CD4-positive, CD25-positive, alpha-beta regulatory T cell (primary cell): Measurements from ENCODE around the gene FAM72C. TPM values are rescaled to one million over a fixed set of nuclear protein-coding genes. Genes with fewer than 3 reads are reported as not detected.
A peak's percentile ranks its signal among the peaks of the same experiment; 100 is the strongest.
"Not testable (repeated sequence)": the region's sequence is repeated elsewhere in the genome, so short reads cannot be mapped to it uniquely, and the experiment has no call there.

ENCODE experiments used
- ATAC-seq, 2 donors: fragments of 150-1000 bp; cut with Tn5 transposase; one replicate each; pipeline ENCODE4 v1.10.0; 2021; ENCODE audit warnings: low read depth in 2 of 2, moderate number of reproducible peaks in 2 of 2, moderate library complexity in 1 of 2
- DNase-seq, 3 donors: peaks; one replicate each; pipeline versions ENCODE4 v3.0.0 to v3.0.0-alpha.2; 2012 to 2022; ENCODE audit warnings: mixed read lengths in 1 of 3
- H3K27ac ChIP-seq: one replicate; pipeline ENCODE4 v1.7.0; 2013; ENCODE audit warnings: mild to moderate bottlenecking, low read length; ENCODE audit not compliant: insufficient read depth, poor library complexity, severe bottlenecking
- H3K27me3 ChIP-seq: one replicate; pipeline ENCODE4 v1.7.0; 2013; ENCODE audit warnings: low read length; ENCODE audit not compliant: control insufficient read depth, insufficient read depth
- H3K36me3 ChIP-seq: one replicate; pipeline ENCODE4 v1.7.0; 2013; ENCODE audit warnings: mild to moderate bottlenecking, low read length, moderate library complexity; ENCODE audit not compliant: control insufficient read depth, insufficient read depth
- H3K4me1 ChIP-seq: 2 replicates; pipeline ENCODE4 v1.7.0; 2013; ENCODE audit warnings: mild to moderate bottlenecking, low read length; ENCODE audit not compliant: insufficient read depth, control insufficient read depth, poor library complexity, severe bottlenecking
- H3K4me3 ChIP-seq: one replicate; pipeline ENCODE4 v1.7.0; 2013; ENCODE audit warnings: low read depth, mild to moderate bottlenecking, low read length, moderate library complexity
- H3K9me3 ChIP-seq, 2 experiments: 1 replicate in 1 of 2; 2 replicates in 1 of 2; pipeline ENCODE4 v1.7.0; 2013; ENCODE audit warnings: low read length in 2 of 2, mild to moderate bottlenecking in 1 of 2, moderate library complexity in 1 of 2; ENCODE audit not compliant: control insufficient read depth in 2 of 2
- H3K27ac Mint-ChIP-seq, 3 donors: one replicate each; pipeline ENCODE4 v1.8.0; 2020 to 2022; ENCODE audit warnings: mild to moderate bottlenecking in 3 of 3, mixed read lengths in 3 of 3, moderate library complexity in 2 of 3
- H3K27me3 Mint-ChIP-seq: one replicate; pipeline ENCODE4 v1.8.0; 2022; ENCODE audit warnings: mild to moderate bottlenecking, mixed read lengths
- H3K36me3 Mint-ChIP-seq: one replicate; pipeline ENCODE4 v1.8.0; 2020; ENCODE audit warnings: mixed read lengths
- H3K4me1 Mint-ChIP-seq, 4 donors: one replicate each; pipeline ENCODE4 v1.8.0; 2020 to 2022; ENCODE audit warnings: mixed read lengths in 4 of 4, mild to moderate bottlenecking in 1 of 4
- H3K4me3 Mint-ChIP-seq, 4 donors: one replicate each; pipeline ENCODE4 v1.8.0; 2020 to 2022; ENCODE audit warnings: mild to moderate bottlenecking in 4 of 4, mixed read lengths in 4 of 4, moderate library complexity in 3 of 4
- H3K9me3 Mint-ChIP-seq, 7 donors: one replicate each; pipeline ENCODE4 v1.8.0; 2020 to 2022; ENCODE audit warnings: mixed read lengths in 7 of 7, mild to moderate bottlenecking in 3 of 7, moderate library complexity in 2 of 7
- polyA plus RNA-seq, 4 donors: library from polyadenylated mRNA; unstranded; fragments of 300-500 nt; fragmentation: Illumina TruSeq; gene quantifications; one replicate each; pipeline ENCODE4 v1.2.3, GENCODE V29; 2021
- total RNA-seq: library from RNA; stranded (reverse); gene quantifications from one replicate; pipeline ENCODE4 v1.2.3, GENCODE V29; 2022

The FAM72C gene
- total and polyA plus RNA-seq, 5 donors from 2014 or later, result 0.10 to 0.24 (median 0.19) TPM; not detected in 1

GRCh38 chr1:144009410-144009809 lies 37.6 kb upstream of the FAM72C start:
- H3K4me3 Mint-ChIP-seq, H3K4me1 ChIP-seq, H3K27ac ChIP-seq, H3K9me3 ChIP-seq, DNase-seq, H3K27ac Mint-ChIP-seq, H3K9me3 Mint-ChIP-seq, H3K4me1 Mint-ChIP-seq, H3K27me3 ChIP-seq, H3K27me3 Mint-ChIP-seq, H3K4me3 ChIP-seq, ATAC-seq, H3K36me3 Mint-ChIP-seq, H3K36me3 ChIP-seq: not testable (repeated sequence)

- not testable (repeated sequence) for ATAC-seq, H3K27me3 Mint-ChIP-seq, H3K4me1 ChIP-seq, H3K4me3 ChIP-seq, H3K9me3 ChIP-seq, H3K27ac Mint-ChIP-seq, H3K36me3 Mint-ChIP-seq, H3K4me3 Mint-ChIP-seq, H3K4me1 Mint-ChIP-seq, H3K27ac ChIP-seq, H3K27me3 ChIP-seq, H3K36me3 ChIP-seq, DNase-seq, H3K9me3 Mint-ChIP-seq
Observed at GRCh38 chr1:144004259-144004658, 32.5 kb upstream of the FAM72C start.

- not testable (repeated sequence) for DNase-seq
Observed at GRCh38 chr1:144003306-144004029, 31.7 kb upstream of the FAM72C start.

GRCh38 chr1:144002141-144002881 lies 30.5 kb upstream of the FAM72C start:
- H3K36me3 Mint-ChIP-seq, H3K4me3 ChIP-seq, H3K4me3 Mint-ChIP-seq, H3K9me3 ChIP-seq, H3K27me3 ChIP-seq, H3K9me3 Mint-ChIP-seq, H3K27me3 Mint-ChIP-seq, H3K27ac Mint-ChIP-seq, H3K27ac ChIP-seq, H3K4me1 Mint-ChIP-seq, H3K4me1 ChIP-seq, H3K36me3 ChIP-seq: not testable (repeated sequence)
- peak in 1 of 3 donors; percentile 1 for DNase-seq
- peak in 1 of 2 donors; percentile 52 for ATAC-seq

More at GRCh38 chr1:144003306-144004029, 31.7 kb upstream of the FAM72C start:
- not testable (repeated sequence) for H3K4me3 Mint-ChIP-seq, H3K9me3 Mint-ChIP-seq, H3K27me3 ChIP-seq, H3K4me1 Mint-ChIP-seq, H3K36me3 Mint-ChIP-seq, H3K4me1 ChIP-seq, H3K4me3 ChIP-seq, H3K36me3 ChIP-seq, ATAC-seq, H3K27ac Mint-ChIP-seq, H3K27ac ChIP-seq, H3K9me3 ChIP-seq, H3K27me3 Mint-ChIP-seq

- H3K4me1 Mint-ChIP-seq, H3K4me3 Mint-ChIP-seq, H3K36me3 Mint-ChIP-seq, H3K9me3 Mint-ChIP-seq, H3K27me3 Mint-ChIP-seq, DNase-seq, H3K27ac ChIP-seq, H3K4me1 ChIP-seq, H3K36me3 ChIP-seq, ATAC-seq, H3K27ac Mint-ChIP-seq, H3K27me3 ChIP-seq, H3K4me3 ChIP-seq, H3K9me3 ChIP-seq: not testable (repeated sequence)
Observed at GRCh38 chr1:144001077-144001476, 29.3 kb upstream of the FAM72C start.

GRCh38 chr1:143996020-143996419 lies 24.2 kb upstream of the FAM72C start:
- H3K9me3 ChIP-seq, H3K27ac Mint-ChIP-seq, H3K4me3 Mint-ChIP-seq, H3K36me3 Mint-ChIP-seq, H3K27me3 ChIP-seq, H3K36me3 ChIP-seq, H3K4me3 ChIP-seq, H3K4me1 ChIP-seq, H3K27ac ChIP-seq, H3K9me3 Mint-ChIP-seq, H3K27me3 Mint-ChIP-seq, H3K4me1 Mint-ChIP-seq, DNase-seq, ATAC-seq: not testable (repeated sequence)

GRCh38 chr1:143993301-143993907 lies 21.6 kb upstream of the FAM72C start:
- H3K4me1 ChIP-seq, DNase-seq, H3K9me3 Mint-ChIP-seq, H3K36me3 ChIP-seq, H3K4me1 Mint-ChIP-seq, H3K36me3 Mint-ChIP-seq, H3K27me3 Mint-ChIP-seq, H3K27me3 ChIP-seq, H3K4me3 ChIP-seq, H3K4me3 Mint-ChIP-seq, H3K27ac Mint-ChIP-seq, H3K27ac ChIP-seq, ATAC-seq, H3K9me3 ChIP-seq: not testable (repeated sequence)

- not testable (repeated sequence) for DNase-seq, H3K4me1 Mint-ChIP-seq, ATAC-seq, H3K27me3 Mint-ChIP-seq, H3K27ac Mint-ChIP-seq, H3K36me3 Mint-ChIP-seq, H3K4me3 Mint-ChIP-seq, H3K36me3 ChIP-seq, H3K9me3 ChIP-seq, H3K9me3 Mint-ChIP-seq, H3K27me3 ChIP-seq, H3K4me1 ChIP-seq, H3K4me3 ChIP-seq, H3K27ac ChIP-seq
Observed at GRCh38 chr1:143990699-143991098, 18.9 kb upstream of the FAM72C start.
